Activated CD4-positive, alpha-beta T cell treated with anti-CD3 and anti-CD28 coated beads, Interleukin-2, amount 50 U/mL, for 24 hours (primary cell): ENCODE data around the gene CKMT1A.

Experiments
- DNase-seq, 2 donors: peaks; one replicate each; pipeline ENCODE4 v3.0.0-alpha.2; 2020; ENCODE audit warnings: low read depth in 1 of 2, low spot score in 1 of 2

CKMT1A gene

GRCh38 chr15:43746903-43747309 lies 53.2 kb downstream of the CKMT1A start:
- peak in 1 of 2 donors; percentile 12 for DNase-seq

GRCh38 chr15:43748376-43748775 lies 54.7 kb downstream of the CKMT1A start:
- DNase-seq: peak in 1 of 2 donors; percentile 6
